Middle frontal gyrus (tissue), 1 donor: ENCODE results near the gene FAM78A.
"Not testable (repeated sequence)": the region's sequence is repeated elsewhere in the genome, so short reads cannot be mapped to it uniquely, and the experiment has no call there.

Experiments used
- DNase-seq: peaks from one replicate; pipeline ENCODE4 v3.0.0-alpha.2; 2015; ENCODE audit warnings: low spot score; ENCODE audit errors: extremely low spot score

Gene FAM78A

DNA sequence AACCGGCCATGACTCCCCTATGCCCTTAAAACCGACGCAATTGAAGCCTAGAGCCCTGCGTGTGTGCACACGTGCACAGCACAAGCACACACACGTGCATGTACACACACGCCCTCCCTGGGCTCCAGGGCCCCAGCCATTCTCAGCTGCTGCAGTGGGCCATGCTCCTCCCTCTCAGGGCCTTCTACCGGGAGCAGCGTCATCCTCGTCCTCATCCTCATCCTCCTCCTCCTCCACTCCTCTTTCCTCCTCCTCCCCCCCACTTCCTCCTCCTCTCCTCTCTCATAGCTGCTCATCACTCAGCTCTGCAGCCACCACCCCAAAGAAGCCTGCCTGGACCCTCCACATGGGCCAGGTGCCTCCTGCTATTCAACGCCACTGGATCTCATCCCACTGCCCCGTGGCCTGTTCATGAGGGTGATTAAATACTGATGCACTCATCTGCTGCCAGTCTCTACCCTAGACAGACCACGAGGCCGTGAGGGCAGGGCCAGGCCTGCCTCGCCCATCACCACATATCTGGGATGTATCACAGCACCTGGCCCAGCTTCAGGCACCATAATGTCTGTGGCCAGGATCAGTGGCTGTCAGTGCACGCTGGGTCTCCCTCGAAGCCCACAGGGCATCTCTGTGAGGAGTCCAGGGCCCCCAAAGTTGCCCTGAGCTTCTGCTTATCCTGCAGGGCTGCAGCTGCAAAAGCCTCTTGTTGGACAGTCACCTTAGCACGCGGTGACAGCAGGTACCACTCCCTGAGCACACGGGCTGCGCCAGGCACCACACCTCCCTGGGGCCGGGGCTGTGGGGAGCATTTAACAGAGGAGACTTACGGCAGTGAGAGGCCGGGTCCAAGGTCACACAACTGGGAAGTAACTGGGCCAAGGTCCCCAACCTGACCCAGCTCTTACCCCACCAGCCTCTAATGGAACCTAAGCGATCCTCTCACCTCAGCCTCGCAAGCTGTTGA is 9.8 kb downstream of the FAM78A start:
- DNase-seq: no peak

DNA sequence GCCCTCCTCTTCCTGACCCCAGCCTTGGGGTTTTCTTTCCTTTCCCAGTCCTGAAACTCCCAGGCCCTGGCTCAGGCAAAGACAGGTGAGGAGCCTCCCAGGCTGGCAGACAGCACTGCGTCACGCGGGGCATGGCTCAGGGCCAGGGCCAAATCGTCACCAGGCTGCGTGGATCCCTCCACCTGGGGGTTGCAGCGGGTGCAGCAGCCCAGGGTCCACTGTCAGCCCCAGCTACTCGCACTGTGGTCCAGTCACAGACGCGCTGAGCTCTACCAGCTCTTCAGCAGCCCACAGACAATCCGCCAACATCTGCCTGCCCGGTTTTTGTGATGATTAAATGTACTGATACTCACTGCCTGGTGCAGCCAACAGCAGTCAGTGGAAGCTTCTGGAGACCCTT is 12.1 kb downstream of the FAM78A start:
- DNase-seq: no peak

DNA sequence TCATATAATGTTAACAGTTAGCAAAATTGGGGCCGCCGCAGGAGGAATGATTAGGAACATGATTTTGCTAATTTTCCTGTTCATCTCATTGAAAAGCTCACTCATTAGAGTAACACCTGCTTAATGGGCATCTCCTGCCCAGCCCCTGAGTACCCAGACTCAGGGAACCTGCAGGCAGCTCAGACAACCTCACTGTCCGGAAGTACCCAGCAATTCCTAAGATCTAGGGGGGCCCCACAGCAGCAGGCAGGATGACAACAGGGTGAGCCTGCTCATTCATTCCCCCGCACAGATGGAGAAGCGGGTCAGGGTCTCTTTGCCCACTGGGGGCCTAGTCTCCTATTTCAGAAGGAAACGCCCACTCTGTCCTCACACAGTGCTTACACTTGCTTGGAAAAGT is 12.6 kb downstream of the FAM78A start:
- no peak for DNase-seq

DNA sequence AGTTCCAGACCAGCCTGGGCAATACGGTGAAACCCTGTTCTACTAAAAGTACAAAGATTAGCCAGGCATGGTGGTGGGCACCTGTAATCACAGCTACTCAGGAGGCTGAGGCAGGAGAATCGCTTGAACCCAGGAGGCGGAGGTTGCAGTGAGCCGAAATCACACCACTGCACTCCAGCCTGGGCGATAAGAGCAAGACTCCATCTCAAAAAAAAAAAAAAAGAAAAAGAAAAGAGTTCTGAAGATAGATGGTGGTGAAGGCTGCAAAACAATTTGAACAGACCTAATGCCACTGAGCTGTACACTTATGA is 13.3 kb downstream of the FAM78A start:
- DNase-seq: not testable (repeated sequence)

DNA sequence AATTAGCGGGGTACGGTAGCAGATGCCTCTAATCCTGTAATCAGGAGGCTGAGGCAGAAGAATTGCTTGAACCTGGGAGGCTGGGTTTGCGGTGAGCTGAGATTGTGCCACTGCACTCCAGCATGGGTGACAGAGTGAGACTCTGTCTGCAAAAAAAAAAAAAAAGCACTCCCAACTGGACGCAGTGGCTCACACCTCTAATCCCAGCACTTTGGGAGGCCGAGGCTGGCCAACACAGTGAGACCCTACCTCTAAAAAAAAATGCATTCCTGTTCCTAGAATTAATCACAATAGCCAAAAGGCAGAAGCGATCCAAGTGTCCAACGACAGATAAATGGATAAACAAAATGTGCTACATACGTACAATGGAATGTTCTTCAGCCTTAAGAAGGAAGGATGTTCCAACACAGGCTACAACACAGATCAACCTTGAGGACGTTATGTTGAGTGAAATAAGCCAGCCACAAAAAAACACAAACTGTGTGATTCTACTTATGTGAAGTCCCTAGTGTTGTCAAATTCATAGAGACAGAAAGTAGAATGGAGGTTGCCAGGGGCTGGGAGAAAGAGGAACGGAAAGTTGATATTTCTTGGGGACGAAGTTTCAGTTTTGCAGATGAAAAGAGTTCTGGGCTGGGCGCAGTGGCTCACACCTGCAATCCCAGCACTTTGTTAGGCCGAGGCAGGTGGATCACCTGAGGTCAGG is 13.8 kb downstream of the FAM78A start:
- no peak for DNase-seq

DNA sequence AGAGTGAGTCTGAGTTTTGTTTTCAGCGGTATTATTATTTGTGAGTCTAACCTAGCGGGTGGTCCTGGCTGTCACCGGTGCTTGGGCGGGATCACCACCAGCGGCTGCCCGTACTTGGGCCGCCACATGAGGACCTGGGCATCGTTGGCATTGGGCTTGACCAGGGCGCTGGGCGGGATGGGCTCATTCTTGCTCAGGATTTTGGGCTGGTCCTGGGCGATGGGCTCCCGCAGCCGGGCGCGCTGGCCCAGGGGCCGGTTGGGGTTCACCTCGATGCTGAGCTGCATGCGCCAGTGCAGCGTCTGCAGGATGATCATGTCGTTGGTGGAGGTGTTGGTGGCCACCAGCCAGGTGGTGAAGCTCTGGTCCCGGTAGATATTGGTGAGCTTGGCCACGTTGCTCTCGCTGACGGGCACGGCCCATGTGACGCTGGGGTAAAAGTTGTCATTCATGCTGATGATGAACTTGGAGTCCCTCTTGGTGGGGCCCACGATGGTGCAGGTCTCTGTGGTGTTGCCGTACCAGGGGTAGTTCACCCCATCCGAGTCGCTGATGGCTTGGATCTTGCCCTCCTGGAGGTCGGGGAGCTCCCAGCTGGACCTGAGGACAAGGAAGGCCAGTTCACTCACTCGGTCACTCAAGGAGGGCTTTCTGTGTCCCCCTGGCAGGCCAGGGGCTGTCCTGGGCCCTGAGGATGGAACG is 15.4 kb downstream of the FAM78A start:
- DNase-seq: no peak

DNA sequence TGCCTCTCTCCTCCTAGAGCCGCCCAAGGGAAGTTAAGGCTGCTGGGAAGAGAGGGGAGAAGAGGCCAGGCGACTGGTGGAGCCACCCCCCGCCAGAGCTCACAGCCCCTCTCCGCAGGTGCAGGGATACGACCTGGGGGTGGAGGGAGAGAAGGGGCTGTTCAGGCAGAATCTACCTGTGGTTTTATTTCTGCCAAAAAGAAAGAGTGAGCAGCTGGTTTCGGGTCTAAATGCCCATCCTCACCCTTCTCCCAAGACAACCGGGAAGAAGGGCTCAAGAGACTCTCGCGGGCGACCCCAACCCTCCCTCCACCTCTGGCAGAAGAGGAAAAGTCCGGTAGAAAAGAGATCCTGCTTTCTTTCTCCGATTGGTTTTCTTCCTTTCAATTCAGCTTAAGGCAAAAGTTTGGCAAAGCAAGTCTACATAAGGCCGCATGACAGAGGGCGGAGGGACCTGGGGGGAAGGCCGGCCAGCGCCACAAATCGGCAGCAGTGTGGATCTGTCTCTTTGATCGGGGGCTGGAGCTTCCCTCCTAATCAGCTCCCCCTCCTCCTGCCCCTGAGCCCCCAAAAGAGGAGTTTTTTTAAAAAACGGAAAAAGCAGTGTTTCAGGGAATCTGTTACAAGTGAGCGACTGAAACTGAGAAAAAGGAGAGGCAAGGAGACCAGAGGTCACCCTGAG is 16.3 kb downstream of the FAM78A start:
- DNase-seq: no peak

DNA sequence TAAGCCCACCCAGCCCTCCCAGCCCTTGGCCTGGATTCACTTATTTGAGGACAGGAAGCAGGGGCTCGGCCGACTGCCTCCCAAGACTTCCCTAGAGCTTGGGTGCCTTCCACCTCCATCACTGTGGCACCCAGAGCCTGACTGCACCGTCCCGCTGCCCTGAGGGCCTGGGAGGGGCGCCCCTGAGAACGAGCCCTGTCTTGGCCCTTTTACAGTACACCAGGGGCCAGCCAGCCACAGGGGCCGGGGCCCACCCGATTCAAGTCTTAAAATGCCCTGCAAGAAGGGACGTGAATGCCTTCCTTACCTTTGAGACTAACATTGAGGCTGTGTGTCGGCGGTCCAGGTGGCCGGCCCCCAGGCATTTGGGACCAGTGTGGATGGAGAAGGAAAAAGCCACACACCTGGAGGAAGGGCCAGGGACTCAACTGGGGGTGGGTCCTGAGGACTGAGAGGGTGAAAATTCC is 16.8 kb downstream of the FAM78A start:
- no peak for DNase-seq

DNA sequence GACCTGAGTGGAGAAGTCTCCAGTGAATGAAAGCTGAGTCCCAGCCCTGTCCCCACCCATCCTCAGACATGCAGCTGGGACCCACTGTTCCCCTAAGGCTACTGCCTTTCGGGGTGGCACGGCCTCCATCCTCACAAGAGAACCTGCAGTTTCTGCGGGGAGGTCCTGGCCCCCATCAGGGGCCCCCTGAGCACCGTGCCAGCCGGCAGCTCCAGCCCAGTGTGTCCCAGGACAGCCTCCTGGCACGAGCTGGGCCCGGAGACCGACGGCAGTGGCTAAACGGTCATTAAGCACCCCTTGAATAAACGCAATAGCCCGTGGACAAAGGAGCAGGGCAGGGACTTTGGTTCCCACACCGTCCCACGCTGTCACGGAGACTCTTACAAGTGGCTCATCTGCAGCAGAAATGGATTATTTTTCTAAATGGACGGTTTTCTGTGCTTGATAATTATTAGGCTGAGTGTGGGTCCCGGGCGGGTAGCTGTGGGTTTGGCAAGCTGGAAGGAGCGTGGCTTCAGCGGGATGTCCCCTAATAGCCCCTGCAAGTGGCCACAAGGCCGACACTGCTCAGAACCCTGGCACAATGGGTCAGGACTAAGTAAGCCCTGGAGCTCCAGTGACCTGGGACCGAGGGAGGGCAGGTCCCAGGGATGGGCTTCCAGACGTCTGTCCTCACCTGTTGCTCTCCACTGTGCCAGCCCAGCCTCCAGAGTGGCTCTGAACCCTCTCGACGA is 17.4 kb downstream of the FAM78A start:
- DNase-seq: no peak

DNA sequence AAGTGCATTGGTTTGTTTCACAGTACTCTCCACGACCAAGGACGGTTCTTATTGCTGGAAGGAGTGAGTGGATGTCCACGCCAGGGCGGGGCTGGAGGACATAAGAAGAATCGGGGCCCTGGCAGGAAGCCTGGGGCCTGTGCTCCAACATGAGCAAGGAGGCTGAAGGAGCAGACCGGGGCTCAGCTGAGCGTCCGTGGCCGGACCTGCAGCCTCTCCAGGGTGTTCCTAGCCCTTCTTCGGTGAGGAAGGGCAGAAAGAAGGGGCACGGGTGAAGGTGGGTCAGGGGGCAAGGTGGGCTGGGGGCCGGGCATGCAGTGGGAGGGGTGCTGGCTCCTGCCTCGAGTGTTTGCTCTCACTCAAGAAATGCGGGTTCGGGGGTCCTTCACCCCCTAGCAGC is 18.1 kb downstream of the FAM78A start:
- DNase-seq: no peak

DNA sequence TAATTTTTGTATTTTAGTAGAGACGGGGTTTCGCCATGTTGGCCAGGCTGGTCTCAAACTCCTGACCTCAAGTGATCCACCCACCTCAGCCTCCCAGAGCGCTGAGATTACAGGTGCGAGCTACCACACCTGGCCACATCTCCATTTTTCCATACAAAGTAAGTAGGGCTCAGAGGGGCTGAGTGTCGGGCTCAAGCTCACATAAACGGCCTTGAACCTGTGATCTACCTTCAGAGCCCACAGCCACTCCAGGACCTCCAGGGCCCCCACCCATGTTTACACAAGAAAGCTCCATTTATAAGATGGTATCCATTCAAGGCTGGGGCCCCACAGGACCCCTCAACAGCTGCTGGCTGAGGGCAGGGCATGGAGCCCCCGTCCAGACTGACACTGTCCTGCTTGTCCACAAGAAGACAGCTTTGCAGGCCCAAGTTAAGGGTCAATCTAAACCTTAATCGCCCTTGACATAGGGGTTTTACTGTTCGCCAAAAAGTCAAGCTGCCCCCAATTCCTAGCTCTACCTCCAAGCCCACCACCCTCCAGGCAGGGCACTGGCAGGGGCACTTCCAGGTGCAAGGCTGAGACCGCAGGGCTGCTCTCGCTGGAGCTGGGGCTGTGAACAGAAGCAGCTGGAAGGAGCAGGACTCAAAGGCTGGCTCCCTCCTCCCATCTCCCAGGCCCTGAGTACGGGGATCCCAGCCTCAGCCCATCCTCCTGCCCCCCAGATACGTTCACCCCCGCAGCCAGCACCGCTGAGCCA is 18.9 kb downstream of the FAM78A start:
- no peak for DNase-seq

DNA sequence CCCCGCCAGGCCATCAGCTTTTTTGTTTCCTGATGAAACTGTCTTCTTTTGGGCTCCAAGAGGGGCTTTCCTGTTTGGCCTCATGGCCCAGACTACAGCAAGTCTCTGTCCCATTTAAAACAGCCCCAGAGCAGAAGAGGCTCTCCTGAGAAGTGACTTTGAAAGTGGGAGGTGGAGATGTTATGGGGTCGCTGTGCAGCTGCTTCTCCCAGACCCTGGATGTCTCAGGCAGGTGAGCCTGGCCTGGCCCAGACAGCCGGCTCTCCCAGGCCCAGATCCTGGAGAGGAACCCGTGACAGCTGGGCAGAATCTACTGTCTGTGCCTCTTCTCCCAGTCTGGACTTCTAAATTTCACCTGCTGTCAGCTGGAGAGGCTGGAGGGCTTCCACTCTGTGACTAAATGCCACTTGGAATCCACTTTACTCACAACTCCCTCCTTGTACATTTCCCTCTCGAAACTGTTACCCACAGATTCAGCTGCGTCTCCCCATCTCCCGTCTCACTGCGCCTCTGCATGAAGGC is 20.6 kb downstream of the FAM78A start:
- no peak for DNase-seq

DNA sequence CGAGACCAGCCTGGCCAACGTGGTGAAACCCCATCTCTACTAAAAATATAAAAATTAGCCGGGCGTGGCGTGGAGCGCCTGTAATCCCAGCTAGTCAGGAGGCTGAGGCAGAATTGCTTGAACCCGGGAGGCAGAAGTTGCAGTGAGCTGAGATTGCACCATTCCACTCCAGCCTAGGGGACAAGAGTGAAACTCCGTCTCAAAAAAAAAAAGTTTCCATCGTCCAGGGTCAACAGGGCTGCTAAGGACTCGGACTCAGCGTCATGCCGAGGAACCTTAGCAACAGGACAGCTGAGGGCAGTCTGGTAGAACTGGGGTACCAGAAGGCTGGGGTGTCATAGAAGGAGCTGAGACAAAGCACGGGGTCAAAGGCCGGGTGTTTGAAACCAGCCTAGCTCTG is 21.7 kb downstream of the FAM78A start:
- no peak for DNase-seq

DNA sequence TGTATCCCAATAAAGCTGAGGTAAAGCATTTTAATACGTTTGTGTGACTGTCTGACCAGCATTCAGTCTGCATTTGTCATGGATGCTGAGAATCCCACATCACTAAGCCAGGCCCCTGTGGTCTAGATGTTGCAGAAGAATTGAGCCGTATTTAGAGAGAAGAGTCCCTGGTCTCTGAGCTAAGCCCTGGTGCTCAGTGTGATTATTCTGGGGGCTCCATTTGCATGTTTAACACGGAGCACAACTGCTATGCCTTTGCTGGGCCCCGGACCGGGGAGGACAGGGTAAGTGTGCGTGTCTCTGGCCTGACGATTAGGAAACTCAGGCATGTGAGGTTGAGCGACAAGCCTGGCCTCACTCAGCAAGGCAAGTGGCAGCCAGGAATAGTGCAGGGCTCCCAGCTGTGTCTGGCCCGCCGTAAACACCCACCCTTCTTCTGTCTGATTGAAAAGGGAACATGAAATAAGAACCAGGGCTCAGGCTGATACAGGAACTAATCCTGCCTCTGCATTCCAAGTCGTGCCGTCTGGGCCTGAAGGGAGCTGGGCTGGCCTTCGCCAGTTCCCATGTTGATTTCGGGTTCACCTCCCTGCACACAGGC is 22.3 kb downstream of the FAM78A start:
- no peak for DNase-seq

DNA sequence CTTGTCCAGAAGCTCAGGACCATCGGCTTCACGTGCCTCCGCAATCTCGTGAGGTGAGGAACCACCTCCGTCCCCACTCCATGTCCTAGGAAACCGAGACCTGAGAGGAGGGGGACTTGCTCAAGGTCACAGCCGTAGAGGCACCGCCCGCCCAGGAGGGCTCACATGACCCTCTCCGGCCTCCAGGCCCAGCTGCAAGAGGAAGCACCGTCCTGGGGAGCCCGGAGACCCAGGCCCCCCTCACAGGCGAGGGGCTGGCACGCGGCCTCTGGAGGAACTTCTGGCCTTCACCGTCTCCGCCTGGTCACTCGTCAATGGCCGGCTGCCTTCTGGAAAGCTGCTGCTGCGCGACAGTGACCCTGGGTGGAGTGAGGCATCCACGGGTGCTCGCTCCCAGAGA is 24.2 kb downstream of the FAM78A start:
- no peak for DNase-seq

DNA sequence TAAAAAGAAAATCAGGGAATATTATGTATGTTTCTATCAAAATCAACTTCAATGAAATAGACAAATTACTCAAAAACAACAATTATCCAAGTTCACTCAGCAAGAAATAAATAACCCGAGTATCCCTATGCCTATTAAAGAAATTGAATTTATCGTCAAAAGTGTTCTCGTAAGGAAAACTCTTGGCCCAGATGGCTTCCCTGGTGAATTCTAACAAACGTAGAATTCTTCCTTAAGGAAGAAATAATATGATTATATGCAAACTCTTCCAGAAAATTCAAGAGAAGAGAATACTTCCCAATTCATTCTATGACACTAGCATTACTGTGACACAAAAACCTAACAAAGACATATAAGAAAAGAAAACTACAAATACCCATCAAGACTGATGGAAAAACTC is 29.7 kb downstream of the FAM78A start:
- DNase-seq: no peak

DNA sequence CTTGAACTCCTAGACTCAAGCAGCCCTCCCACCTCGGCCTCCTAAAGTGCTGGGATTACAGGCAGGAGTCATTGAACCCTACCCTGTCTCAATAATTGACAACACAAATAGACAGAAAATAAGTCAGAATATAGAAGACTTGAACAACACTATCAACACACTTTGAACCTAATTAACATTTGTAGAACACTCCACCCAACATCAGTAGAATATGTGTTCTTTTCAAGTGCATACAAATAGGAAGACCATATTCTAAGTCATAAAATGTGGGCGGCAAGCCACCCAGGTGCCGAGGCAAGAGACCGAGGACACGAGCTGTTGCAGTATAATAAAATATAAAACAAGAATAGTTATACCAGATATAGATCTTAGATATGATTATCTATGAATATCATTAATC is 32.0 kb downstream of the FAM78A start:
- not testable (repeated sequence) for DNase-seq

DNA sequence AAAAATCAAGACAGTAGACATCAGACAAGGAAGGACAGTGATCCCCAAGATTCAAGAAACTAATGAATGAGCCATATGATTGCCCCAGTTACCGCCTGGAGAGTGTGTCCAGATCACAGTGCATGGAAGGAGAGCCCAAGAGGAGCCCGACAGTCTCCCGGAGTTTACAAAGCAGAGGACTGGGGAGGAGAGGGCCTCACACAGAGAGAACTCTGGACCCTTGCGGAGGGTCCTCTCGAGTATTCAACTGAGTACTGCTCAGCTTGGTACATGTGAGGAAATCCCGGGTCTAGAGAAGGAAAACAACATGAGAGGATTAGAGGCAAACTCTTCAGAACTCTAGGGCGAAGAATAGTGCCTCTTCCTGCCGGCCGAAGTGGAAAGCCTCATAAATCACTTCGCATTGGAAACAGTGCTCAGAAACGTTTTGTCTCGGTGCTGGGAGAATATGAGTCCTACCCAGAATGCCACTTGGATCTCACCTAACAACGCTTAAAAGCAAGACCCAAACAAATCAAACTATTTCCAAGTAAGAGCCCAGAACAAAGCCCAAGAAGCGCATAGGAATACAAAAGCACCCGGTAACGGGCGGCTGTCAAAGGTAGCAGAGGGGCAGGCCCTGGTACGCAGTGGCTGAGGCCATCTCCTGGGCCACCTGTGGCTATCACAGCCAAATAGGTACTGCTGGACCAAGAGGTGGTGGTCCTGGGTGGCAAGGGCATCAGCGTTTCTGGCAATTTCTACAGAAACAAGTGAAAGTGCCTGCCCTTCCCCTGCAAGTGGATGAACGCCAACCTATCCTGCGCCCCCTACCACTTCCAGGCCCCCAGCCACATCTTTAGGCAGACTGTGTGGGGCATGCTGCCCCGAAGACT is 36.0 kb downstream of the FAM78A start:
- DNase-seq: no peak
